SH-SY5Y (cell line): Measurements from ENCODE around the gene KLHL11.

Experiments used
- GATA2 ChIP-seq: IDR thresholded peaks from 2 replicates; pipeline ENCODE4 v1.6.1; 2011; ENCODE audit warnings: mild to moderate bottlenecking, low read depth, low read length
- GATA3 ChIP-seq: IDR thresholded peaks from 2 replicates; pipeline ENCODE4 v1.6.1; 2011; ENCODE audit warnings: low read depth, mild to moderate bottlenecking, low read length, moderate library complexity

Gene KLHL11

DNA sequence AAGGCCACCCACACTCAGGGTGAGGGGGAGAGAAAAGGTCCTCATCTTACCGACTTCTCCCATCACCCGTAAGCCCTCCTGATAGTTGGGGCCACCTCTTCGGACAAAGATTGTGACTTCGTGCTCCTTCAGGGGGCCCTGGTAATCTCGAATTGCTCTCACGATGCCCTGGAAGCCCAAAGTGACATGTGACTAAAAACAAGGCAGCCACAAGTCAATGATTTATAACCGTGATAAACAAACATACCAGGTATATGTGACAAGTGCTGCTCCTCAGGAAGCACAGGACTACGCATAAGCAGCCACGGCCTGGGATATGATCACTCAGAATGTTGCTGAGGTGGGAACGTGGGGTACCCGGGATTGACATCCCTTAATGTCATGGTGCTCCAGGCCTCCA is 36.4 kb upstream of the KLHL11 start:
- TF ChIP-seq GATA3, result no peak
- TF ChIP-seq GATA2, result no peak

- TF ChIP-seq GATA3 (no peak), GATA2 (no peak)
These were observed 31.5 kb upstream of the KLHL11 start for GRCh38 chr17:41896726-41897125.

GRCh38 chr17:41895617-41896016 is 30.4 kb upstream of the KLHL11 start:
- TF ChIP-seq GATA2, result no peak
- no peak for TF ChIP-seq GATA3

GRCh38 chr17:41894791-41895331 is 29.6 kb upstream of the KLHL11 start:
- no peak for TF ChIP-seq GATA3
- no peak for TF ChIP-seq GATA2

GRCh38 chr17:41893384-41893783 is 28.2 kb upstream of the KLHL11 start:
- no peak for TF ChIP-seq GATA2
- TF ChIP-seq GATA3, result no peak

GRCh38 chr17:41892021-41892376 is 26.8 kb upstream of the KLHL11 start:
- no peak for TF ChIP-seq GATA2
- no peak for TF ChIP-seq GATA3

DNA sequence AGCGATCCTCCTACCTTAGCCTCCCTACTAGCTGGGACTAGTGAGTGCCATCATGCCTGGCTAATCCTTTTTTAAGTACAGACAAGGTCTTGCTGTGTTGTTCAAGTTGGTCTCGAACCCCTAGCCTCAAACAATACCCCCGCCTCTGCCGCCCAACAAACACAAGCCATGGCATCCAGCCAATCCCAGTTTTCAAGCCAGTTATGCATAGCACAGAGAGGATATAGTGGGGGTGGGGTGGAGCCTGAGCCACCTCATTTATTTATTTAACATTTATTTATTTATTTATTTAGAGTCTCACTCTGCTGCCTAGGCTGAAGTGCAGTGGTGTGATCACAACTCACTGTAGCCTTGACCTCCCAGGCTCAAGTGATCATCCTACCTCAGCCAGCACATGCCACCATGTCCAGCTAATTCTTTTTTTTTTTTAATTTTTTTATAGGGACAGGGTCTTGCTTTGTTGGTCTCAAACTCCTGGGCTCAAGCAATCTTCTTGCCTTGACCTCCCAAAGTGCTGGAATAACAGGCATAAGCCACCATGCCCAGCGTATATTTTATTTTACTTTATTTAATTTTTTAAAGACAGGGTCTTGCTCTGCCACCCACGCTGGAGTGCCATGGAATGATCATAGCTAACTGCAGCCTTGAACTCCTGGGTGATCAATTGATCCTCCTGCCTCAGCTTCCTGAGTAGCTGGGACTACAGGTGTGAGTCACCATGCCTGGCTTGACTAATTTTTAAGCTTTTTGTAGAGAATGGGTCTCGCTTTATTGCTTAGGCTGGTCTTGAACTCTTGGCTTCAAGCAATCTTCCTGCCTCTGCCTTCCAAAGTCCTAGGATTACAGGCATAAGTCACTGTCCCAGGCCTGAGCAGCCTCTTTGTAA is 26.2 kb upstream of the KLHL11 start:
- no peak for TF ChIP-seq GATA3
- TF ChIP-seq GATA2, result no peak

- no peak for TF ChIP-seq GATA3
- TF ChIP-seq GATA2, result no peak
These were observed 23.2 kb upstream of the KLHL11 start for GRCh38 chr17:41888332-41888965.

GRCh38 chr17:41885733-41886132 is 20.5 kb upstream of the KLHL11 start:
- no peak for TF ChIP-seq GATA3

GRCh38 chr17:41882756-41883155 is 17.5 kb upstream of the KLHL11 start:
- no peak for TF ChIP-seq GATA3
- no peak for TF ChIP-seq GATA2

DNA sequence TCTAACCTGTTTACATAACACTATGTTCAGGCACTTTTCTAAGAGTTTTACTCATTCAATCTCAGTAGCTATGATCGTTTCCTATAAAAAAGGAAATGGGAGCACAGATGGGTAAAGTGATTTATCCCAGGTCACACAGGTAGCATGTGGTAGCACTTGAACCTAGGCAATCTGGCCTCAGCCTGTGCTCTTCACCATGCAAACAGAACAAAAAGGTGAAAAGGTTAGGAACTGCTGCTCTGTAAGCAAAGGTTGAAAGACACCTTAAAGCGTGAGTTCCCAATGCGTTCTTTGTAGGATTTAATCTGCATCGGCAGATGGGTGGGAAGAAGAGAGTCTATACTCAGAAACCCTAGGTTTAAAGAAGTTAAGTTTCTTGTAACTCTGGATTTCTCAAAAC is 14.9 kb upstream of the KLHL11 start:
- TF ChIP-seq GATA2 (no peak), GATA3 (no peak)

GRCh38 chr17:41873559-41874292 is 8.5 kb upstream of the KLHL11 start:
- no peak for TF ChIP-seq GATA3
- TF ChIP-seq GATA2, result no peak

- no peak for TF ChIP-seq GATA2
- no peak for TF ChIP-seq GATA3
These were observed 6.6 kb upstream of the KLHL11 start for GRCh38 chr17:41871789-41872188.

DNA sequence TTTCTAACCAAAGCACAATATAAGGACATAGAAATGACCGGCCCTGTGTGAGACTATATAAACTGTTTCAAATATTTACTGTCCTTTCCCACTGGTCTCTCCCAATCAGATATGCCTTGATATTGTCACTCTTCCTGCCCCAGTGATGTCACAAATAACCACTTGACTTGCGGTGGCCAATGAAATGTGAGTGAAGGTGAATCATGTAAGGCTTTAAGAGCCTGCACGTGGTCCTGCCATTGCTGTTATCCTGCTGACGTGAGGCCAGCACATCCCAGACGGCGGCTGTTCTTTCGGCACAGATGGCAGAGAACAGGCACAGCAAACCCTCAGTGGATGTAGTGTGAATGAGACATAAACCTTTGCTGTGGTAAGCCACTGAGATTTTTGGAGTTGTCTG is 5.4 kb upstream of the KLHL11 start:
- TF ChIP-seq GATA3 (no peak), GATA2 (no peak)

- no peak for TF ChIP-seq GATA2
- TF ChIP-seq GATA3, result no peak
These were observed 4.9 kb upstream of the KLHL11 start for GRCh38 chr17:41870097-41870496.
